HL-60/S4 treated with retinoic acid at 250 ng/mL for 4 days and 3 days (cell line): Measurements from ENCODE around the gene H2BK1.

Experiments used
- in situ Hi-C: fragments of 300-500 bp; cut with MboI; formaldehyde crosslinking; loops from 2 replicates; pipeline ENCODE4 v1.7.0; 2022; ENCODE audit warnings: low sequenced_read_pairs

H2BK1 gene

DNA sequence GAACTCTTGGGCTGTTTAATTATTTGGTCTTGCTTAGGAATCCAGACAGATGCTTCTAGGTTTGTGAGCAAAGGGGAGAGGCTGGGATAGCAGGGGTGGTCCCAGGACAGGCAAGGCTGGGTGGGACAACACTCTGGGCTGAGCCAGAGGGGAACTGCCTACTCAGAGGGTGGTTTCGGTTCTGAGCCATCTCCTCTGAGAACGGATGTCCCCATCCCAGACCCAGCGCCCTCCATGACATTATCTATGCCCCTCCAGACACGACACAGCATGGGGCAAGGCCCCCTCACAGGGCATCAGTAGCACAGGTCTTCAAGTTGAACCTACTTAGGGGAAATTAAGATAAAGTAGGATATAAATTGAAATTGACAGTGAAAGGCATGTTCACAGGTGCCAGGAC, 30.3 kb downstream of the H2BK1 start:
- in situ Hi-C loops = no loop called here

DNA sequence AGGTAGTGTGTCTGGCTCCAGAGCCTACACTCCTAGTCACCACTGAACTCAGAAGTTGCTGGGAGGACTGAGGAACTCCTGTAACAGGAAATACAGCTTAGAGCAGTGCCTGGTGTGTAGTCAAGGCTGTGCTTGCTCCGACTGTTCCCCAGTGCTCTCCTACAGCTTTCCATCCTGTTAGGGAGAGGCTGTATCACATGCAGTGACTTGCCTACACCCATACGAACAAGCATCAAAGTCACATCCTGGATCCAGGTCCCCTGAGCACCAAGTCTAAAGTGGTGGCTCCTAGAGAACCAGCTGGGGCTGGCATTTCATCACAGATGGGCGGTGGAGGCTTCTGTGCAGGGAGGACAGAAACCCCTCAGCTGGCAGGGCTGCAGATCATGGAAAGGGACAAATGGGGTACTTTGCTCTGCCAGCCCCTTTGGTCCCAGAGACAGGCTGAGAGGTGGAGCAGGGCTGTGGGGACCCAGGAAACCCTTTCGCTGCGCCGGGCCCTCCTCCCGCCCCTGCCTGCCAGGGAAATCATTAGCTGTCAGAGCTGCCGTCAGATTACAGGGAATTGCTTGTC, 30.9 kb downstream of the H2BK1 start:
- in situ Hi-C loops = no loop called here

DNA sequence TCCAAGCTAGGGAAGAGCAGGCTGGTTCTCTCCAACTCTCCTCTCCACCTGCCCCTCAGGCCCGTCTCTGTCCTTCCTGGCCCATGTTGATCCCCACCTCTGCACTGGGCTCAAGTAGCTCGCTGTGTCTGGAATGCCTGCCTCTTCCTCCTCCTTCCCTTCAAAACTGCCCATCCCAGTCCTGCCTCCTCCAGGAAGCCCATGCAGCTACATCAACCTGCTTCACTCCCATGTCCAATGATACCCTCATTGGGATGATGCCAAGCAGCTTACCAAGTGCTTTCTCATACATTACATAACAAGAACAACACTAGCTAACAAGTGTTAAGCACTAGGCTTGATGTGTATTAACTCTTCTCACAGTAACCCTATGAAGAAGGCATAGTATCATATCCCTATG, 31.5 kb downstream of the H2BK1 start:
- in situ Hi-C loops = no loop called here

DNA sequence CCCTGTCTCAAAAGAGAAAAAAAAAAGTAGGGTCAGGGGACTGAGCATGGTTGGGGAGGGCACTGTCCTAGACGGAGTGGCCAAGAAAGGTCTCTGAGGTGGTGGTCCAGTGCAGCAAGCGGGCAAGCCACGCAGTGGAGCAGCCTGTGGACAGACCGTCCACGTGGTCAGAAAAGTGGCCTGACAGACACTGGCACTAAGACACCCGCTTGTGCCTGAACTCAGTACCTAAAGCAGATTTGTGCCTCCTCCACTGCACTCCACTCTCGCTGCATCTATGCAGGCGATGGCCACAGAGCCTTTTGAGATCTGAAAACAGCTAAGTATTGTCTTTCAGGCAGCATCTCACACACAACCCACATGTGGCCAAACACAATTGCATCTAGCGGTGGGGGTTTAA, 32.1 kb downstream of the H2BK1 start:
- in situ Hi-C loops = no loop called here

DNA sequence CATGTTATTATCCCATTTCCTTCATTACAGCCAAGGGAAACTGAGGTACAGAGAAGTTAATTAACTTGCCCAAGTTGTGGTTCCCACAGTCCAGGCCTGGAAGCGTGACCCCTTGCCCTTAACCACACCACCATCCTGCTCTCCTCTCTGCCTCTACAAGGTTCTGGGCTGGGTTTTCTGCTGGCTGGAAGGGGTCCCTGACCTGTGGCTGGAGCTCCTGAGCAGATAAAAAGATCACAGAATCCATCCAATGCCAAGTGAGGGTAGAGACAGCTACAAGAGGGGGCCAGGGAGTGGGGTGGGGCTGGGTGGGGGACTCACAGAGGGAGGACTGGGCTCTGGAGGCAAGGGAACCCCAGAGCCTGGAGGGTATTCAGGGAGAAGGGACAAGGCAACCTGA, 33.0 kb downstream of the H2BK1 start:
- in situ Hi-C loops = no loop called here

DNA sequence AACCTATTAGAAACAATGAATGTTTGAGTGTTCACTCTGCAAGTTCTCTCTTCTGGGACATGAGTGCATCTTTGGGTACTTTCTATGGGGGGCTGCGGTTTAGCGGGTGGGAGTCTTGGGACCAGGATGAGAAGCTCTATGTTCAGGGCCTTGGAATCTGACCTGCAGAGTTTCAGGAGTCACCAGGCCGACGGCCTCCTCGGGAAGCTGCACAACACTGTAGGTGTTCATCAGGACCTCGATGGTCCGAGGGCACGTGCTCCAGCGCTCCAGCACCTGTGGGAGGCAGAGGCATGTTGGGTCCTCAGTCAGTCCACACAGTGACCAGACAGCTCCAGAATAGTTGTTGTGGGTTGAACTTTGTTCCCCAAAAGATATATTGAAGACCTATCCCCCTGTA, 33.9 kb downstream of the H2BK1 start:
- in situ Hi-C loops = no loop called here

DNA sequence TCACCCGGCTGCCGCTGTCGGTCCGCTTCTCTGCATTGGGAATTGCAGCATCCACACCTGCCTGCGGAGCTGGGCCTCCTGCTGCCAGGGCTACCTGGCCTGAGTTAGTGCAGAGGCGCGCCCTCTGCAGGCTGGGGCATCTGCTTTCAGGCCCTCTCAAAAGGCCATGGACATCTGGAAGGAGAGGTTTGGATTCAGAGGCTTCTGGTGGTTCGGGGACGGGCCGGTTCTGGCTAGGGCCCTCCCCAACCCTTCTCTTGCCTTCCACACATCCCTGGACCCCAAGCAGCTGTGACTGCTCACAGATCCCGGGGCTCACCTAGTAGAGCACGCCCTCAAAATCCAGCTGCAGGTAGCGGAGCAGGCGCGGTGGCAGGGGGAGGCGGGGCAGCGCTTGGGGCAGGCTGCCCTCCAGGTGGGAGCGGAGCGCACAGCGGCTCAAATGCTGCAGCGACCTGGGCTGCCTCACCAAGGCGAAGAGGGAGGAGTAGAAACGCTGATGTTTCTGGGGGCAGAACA, 34.4 kb downstream of the H2BK1 start:
- in situ Hi-C loops = no loop called here

DNA sequence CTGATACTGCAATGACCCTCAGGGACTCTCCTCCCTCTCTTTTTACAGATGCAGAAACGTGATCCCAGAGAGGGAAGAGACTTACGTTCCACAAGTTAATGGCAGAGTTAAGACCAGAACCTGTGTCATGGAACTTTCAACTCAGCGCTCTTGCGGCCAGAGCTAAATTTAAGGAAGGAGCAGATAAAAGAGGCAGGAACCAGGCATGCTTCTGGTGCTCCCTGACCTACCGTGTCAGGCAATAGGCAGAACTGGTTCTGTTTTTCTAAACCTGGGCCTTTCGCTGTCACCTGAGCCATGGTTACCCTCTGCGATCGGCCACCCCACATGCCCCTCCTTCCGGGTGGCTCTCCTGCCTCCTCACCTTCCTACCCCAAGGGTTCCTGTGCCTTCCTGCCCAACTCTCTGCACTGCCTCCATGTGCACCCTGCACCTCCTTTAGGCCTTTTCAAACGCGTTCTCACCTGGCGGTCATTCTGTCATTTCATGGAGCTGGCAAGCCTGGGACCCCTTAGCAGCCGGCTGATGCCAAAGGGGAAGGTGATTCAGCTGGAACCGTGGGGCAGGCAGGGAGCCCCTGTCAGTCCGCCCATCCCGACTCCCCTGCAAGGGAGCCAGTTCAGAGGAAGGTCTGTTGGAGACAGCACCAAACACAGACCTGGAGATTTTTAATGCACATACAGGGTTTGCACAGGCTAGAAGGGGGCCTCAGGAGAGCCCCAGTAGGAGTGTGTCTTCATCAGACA, 35.1 kb downstream of the H2BK1 start:
- in situ Hi-C loops = no loop called here

DNA sequence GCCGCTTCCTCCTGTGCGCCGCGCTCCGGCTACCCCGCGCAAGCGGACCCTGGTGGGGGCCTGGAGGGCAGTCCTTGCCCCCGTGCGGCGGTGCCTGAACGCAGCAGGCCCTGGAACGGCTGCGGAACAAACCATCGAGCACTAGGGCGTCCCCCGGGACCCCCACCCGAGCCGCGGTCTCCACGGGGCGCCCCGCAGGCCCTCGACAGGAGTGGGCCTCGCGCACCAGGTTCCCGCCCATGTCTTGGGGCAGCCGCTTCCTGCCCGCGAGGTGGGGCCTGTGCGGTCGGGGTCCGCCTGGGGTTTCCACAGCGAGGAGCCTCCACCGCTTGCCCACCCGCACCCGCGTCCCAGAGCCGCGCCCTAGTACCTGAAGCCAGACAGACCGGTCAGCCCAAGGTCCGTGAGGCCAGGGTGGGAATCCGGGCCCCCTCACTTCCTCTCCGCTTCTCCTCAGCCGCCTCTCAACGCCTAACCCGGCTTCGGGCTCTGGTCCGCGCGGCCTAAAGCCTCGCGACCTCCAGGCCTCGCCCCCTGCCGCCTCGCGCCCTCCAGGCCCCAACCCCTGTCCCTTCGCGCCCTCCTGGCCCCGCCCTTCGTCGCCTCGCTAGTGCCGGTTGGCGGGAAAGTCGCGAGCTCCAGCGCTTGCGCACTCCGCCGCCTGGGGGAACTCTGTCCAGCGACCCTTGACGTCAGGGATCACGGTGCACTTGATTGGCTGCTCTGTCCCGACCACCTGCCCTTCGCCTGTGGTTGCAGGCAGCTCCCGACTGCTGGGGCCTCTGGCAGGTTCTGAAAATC, 35.8 kb downstream of the H2BK1 start:
- in situ Hi-C loops = no loop called here

DNA sequence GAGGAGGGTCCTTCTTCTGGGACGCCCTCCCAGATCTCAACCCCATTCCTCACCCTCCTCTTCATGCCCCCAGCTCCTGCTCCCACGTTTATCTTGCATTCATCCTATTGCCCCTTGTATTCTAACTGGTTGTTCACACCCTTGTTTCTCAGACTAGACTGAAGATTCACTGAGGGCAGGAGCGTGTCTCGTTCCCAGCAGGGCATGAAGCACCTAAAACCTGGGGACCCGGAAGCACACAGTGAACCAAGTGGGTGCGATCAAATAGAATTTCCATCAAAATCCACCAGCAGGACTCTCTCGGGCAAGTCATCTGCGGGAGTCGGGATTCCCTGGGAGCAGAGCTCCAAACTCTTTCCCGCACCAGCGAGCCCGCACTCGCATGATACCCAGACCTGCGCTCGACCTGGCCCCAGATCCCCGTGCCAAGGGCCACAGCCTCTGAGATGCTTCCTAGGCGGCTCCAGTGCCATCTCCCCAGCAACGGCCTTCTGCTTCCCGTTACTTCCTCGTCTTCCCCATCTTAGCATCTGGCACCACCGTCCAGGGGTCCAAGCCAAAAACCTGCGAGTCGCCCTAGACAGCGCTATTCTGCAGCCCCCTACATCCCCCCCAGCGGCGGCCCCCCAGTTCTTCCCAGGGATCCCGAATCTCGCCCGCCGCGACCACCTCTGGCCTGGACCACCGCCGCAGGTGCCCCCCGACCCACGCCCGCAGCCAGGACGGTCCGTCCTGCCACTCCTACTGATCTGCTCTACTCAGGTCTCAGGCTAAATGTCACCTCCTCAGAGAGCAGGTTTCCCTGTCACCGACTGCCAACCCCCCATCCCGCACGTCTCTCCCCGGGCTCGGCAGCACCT, 36.7 kb downstream of the H2BK1 start:
- in situ Hi-C loops = no loop called here

DNA sequence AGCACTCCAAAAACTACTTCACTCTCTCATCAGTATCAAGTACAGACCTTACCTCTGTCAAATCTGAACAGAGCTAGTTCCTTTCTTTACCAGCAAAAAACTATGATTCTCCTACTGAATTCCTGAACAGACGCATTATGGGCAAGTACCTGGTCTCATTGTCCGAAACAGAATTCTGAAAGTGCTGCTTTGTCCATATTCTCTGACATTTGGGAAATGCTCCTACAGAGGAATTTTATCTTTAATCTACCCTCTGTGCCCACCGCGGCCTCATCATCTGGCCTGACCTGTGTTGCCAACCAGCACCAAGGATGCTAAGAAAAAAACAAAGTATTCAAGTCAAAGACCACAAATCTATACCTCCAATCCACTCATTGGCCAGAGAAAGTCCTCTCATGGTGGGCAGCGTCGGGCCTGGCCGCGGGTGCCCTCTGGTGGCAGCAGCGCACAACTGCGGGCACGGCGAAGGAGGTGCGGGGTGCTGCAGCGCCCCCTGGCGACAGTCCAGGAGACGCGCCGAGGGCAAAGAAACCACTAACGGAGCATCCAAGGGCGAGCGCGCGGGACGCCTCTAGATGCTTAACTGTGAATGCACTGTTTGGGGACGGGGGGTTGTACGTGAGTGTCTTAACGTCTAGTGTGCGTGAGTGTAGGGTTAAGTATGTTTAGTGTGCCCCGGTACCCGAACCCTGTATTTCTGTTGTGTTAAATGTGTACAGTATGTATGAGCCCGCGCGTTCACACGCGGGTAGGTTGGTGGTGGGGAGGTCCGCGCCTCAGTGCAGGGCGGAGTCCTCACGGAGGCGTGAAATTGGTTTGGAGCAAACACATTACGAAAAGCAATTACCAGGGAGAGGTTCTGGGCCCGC, 37.8 kb downstream of the H2BK1 start:
- in situ Hi-C loops = no loop called here

DNA sequence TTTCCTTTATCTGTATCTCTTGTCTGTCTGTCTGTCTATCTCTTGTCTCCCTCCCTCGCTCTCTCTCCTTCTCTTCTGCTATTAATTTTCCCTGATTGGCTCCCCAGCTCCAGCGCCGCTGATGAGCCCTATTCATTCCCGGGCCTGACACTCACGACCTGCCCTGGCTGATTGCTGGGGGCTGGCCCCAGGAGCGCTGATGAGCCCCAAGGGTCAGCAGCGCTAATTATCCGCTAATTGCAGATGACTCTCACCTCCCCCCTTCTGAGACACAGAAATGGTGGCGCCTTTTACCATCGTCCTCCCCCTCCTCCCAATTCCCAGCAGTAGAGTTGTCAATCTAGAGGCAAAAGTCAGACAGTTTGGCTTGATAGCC, 41.5 kb downstream of the H2BK1 start:
- in situ Hi-C loops = no loop called here

DNA sequence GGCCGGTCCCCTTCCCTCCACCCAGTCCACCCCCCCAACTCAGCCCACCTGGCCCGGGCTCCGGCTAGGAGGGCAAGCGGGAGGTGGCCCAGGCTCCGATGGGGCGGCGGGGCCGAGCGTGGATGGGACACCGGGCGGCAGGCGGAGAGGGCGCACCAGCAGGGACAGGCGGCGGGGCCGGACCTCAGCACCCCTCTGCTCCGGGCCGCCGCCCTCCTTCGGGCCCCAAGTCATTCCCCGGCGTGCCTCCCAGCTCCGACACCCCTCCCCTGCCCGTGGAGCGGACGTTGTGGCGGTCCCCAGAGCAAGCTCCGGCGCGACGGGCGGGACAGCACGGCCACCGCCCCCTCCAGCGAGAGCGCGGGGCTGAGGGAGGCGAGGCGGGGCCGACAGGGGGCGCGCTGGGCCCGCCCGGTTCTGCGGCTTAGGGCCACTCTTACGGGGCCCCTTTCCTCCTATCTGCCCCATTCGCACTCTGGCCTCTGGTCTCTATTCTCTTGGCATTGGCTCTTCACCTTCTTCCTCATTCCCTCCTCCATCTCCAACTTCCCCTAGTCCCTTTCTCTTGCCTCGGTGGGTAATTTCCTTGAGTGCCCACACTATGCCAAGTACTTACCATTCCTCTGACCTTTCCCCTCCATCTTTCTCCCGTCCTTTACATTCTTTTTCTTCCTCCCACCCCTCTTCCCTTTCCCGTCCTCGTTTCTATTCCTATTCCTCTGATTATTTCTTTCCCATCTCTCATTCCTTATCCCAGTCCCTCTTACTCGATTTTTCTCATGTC, 42.1 kb downstream of the H2BK1 start:
- in situ Hi-C loops = no loop called here

DNA sequence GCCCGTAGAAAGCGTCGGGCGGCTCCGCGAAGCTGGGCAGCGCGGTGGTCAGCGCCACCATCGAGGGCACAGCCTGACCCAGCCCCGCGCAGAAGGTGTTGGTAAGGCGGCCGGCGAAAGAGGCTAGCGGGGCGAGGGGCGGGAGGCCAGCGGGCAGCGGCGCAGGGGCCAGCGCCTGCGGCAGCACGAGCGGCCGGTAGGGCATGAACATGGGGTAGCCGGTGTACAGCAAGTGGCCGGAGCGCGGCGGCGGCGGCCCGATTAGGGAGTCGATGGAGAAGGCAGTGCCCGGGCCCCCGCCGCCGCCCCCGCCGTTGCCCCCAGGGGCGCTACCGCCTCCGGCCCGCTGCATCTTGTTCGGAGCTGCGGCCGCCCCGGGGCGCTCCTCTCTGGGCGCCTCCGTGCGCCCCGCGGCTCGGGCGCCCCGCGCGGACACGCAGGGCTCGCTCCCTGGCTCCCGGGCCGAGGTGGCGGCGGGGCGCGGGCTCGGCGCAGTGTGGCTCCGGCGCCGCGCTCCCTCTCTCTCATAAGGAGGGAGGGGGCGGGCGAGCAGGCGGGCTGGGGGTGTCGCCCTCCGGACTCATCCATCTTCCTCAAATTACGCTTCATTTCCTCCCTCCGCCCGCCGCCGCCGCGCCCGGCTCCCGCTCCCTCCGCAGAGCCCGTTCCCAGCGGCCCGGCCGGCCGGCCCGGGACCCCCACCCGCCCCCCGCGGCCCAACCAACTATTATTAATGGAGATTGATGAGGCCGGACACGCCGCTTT, 42.9 kb downstream of the H2BK1 start, which contains the start of gene GBX1:
TSS of gene GBX1 (minus strand) at position 498 of the 765 bp plus-strand sequence. CDS start at position 352, 146 bp downstream.
- in situ Hi-C loops = no loop called here

DNA sequence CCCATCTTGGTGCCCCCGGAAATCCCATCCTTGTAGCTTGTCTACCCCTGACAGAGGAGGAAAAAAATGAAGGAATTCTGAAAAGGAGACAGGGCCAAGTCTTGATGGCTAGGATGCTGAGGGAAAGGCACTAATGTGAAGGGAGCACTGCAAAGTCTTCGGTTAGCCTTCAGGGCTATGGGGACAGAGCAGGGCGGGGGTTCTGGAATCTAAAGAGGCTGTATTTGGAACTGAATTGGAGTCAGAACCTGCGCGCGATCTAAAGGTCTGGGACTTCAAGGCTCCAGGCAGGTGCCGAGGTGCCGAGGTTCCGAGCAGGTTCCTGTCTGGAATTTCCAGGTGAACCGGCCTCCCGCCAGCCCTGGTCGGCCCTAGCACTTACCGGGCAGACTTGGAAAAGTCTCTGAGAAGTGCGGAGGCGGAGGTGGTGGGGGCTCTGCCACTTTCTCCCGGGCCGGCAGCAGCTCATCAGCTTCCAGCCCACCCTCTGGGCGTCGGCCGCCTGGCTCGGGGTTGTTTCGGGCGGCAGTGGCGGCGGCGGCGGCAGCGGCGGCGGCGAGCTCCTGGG, 43.6 kb downstream of the H2BK1 start:
- in situ Hi-C loops = no loop called here

DNA sequence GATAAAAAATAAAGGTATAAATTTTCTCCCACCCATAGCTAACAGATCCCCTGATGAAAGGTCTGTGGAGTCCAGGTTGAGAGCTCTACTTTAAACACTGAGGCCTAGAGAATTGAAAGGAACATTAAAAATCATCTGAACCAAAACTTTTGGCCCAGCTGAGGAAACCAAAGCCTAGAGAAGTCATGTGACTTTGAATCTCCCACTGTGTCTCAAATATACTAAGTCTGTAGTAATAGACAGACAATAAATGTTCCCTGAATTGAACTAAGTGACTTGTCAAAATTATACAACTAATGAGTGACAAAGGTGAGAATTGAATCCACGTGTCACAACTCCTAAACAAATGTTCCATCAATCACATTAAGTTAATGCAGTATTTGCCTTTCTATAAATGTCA, 48.5 kb downstream of the H2BK1 start:
- in situ Hi-C loops = no loop called here
